Ectodermal cell (in vitro differentiated cells): ENCODE results near the gene SLC9B2.

Experiments
- H3K27ac ChIP-seq: 2 replicates; pipeline ENCODE4 v1.7.0; 2013; ENCODE audit warnings: mild to moderate bottlenecking, low read depth, low read length; ENCODE audit not compliant: insufficient read depth, poor library complexity, severe bottlenecking
- H3K27me3 ChIP-seq: 2 replicates; pipeline ENCODE4 v1.7.0; 2013; ENCODE audit warnings: mild to moderate bottlenecking, low read length; ENCODE audit not compliant: insufficient read depth, control insufficient read depth, poor library complexity, severe bottlenecking
- H3K36me3 ChIP-seq: one replicate; pipeline ENCODE4 v1.7.0; 2013; ENCODE audit warnings: low read length; ENCODE audit not compliant: control insufficient read depth, insufficient read depth
- H3K4me1 ChIP-seq: one replicate; pipeline ENCODE4 v1.7.0; 2013; ENCODE audit warnings: low read length; ENCODE audit not compliant: control insufficient read depth, insufficient read depth
- H3K4me3 ChIP-seq: 2 replicates; pipeline ENCODE4 v1.7.0; 2013; ENCODE audit warnings: low read depth, low read length, control low read depth; ENCODE audit not compliant: insufficient read depth
- H3K9me3 ChIP-seq: 2 replicates; pipeline ENCODE4 v1.7.0; 2013; ENCODE audit warnings: mild to moderate bottlenecking, low read length, moderate library complexity; ENCODE audit not compliant: control insufficient read depth
- WGBS, 2 experiments: methylation state at CpG; one replicate each; pipeline ENCODE4 v1.1.7; 2013; ENCODE audit warnings: missing lambda C conversion rate in 2 of 2; 5-methylcytosine and 5-hydroxymethylcytosine counted together

The SLC9B2 gene

GRCh38 chr4:103075894-103076746 lies 441 bp downstream of the SLC9B2 start:
- no peak overlapping the region for H3K27ac ChIP-seq
- no peaks in the 10 kb centered on the region for H3K9me3 ChIP-seq
- peaks cover 28% of the 10 kb centered on the region for H3K27me3 ChIP-seq
- H3K4me1 ChIP-seq, result peaks cover 4% of the 10 kb centered on the region
- 1 to 2% methylated on average over 82 of the region's 82 CpGs for WGBS, 2 experiments
- H3K4me3 ChIP-seq, result peak overlapping the region; percentile 82
- H3K36me3 ChIP-seq, result no peaks in the 10 kb centered on the region

GRCh38 chr4:103075435-103075893 lies 1.1 kb downstream of the SLC9B2 start:
- Histone ChIP-seq H3K27me3 (peaks cover 28% of the 10 kb centered on the region), H3K4me1 (peaks cover 4% of the 10 kb centered on the region), H3K9me3 (no peaks in the 10 kb centered on the region), H3K27ac (no peak overlapping the region), H3K4me3 (peak overlapping the region; percentile 82), H3K36me3 (no peaks in the 10 kb centered on the region)
- 46 to 57% methylated on average over 4 of the region's 4 CpGs for WGBS, 2 experiments

GRCh38 chr4:103074744-103075434 lies 1.7 kb downstream of the SLC9B2 start:
- H3K4me1 ChIP-seq, result peaks cover 4% of the 10 kb centered on the region
- no peak overlapping the region for H3K27ac ChIP-seq
- no peak overlapping the region for H3K4me3 ChIP-seq
- H3K27me3 ChIP-seq, result peaks cover 28% of the 10 kb centered on the region
- H3K9me3 ChIP-seq, result no peaks in the 10 kb centered on the region
- H3K36me3 ChIP-seq, result no peaks in the 10 kb centered on the region
- 93 to 95% methylated on average over 8 to 9 of the region's 9 CpGs for WGBS, 2 experiments

GRCh38 chr4:103073792-103074438 lies 2.6 kb downstream of the SLC9B2 start:
- Histone ChIP-seq H3K27ac (no peak overlapping the region), H3K27me3 (peaks cover 28% of the 10 kb centered on the region), H3K4me1 (peaks cover 4% of the 10 kb centered on the region), H3K9me3 (no peaks in the 10 kb centered on the region), H3K4me3 (no peak overlapping the region), H3K36me3 (no peaks in the 10 kb centered on the region)
- 84 to 95% methylated on average over 2 of the region's 2 CpGs for WGBS, 2 experiments

GRCh38 chr4:103067841-103068547 lies 8.6 kb downstream of the SLC9B2 start:
- Histone ChIP-seq H3K4me1 (no peaks in the 10 kb centered on the region), H3K9me3 (no peaks in the 10 kb centered on the region), H3K36me3 (no peaks in the 10 kb centered on the region), H3K27ac (no peak overlapping the region), H3K27me3 (no peaks in the 10 kb centered on the region), H3K4me3 (no peak overlapping the region)
- WGBS, 2 experiments, result 86 to 88% methylated on average over 1 to 2 of the region's 2 CpGs

- Histone ChIP-seq H3K4me3 (no peak overlapping the region), H3K27me3 (no peaks in the 10 kb centered on the region), H3K9me3 (no peaks in the 10 kb centered on the region), H3K4me1 (no peaks in the 10 kb centered on the region), H3K36me3 (no peaks in the 10 kb centered on the region), H3K27ac (no peak overlapping the region)
- 89 to 96% methylated on average over 2 of the region's 2 CpGs for WGBS, 2 experiments
Measured at GRCh38 chr4:103060453-103061148, 16.0 kb downstream of the SLC9B2 start.

GRCh38 chr4:103054030-103054429 lies 22.5 kb downstream of the SLC9B2 start:
- 93 to 95% methylated on average over 3 of the region's 3 CpGs for WGBS, 2 experiments
- no peaks in the 10 kb centered on the region for H3K27me3 ChIP-seq
- no peaks in the 10 kb centered on the region for H3K9me3 ChIP-seq
- H3K27ac ChIP-seq, result no peak overlapping the region
- H3K4me3 ChIP-seq, result no peak overlapping the region
- H3K36me3 ChIP-seq, result no peaks in the 10 kb centered on the region
- no peaks in the 10 kb centered on the region for H3K4me1 ChIP-seq

GRCh38 chr4:103052779-103053178 lies 23.8 kb downstream of the SLC9B2 start:
- no peaks in the 10 kb centered on the region for H3K27me3 ChIP-seq
- H3K9me3 ChIP-seq, result no peaks in the 10 kb centered on the region
- H3K27ac ChIP-seq, result no peak overlapping the region
- WGBS, 2 experiments, result 84 to 96% methylated on average over 3 of the region's 3 CpGs
- no peak overlapping the region for H3K4me3 ChIP-seq
- H3K36me3 ChIP-seq, result no peaks in the 10 kb centered on the region
- no peaks in the 10 kb centered on the region for H3K4me1 ChIP-seq

- H3K27ac ChIP-seq, result no peak overlapping the region
- no peaks in the 10 kb centered on the region for H3K9me3 ChIP-seq
- H3K27me3 ChIP-seq, result no peaks in the 10 kb centered on the region
- no peak overlapping the region for H3K4me3 ChIP-seq
- no peaks in the 10 kb centered on the region for H3K4me1 ChIP-seq
- WGBS, 2 experiments, result 80 to 91% methylated on average over 3 of the region's 3 CpGs
- no peaks in the 10 kb centered on the region for H3K36me3 ChIP-seq
Measured at GRCh38 chr4:103052145-103052544, 24.4 kb downstream of the SLC9B2 start.
